Activated B cell treated with CpG ODN at 0.5 μM for 24 hours (primary cell): ENCODE results near the gene SGCG. TPM values are rescaled to one million over a fixed set of nuclear protein-coding genes. Genes with fewer than 3 reads are reported as not detected.

Experiments
- ATAC-seq: fragments of 200-7000 bp; cut with Tn5 transposase; one replicate; pipeline ENCODE4 v1.10.0; 2021; ENCODE audit warnings: low read depth, mild to moderate bottlenecking, moderate library complexity
- CTCF ChIA-PET: fragments of 350-600 bp; sonication (Branson Sonifier 250); formaldehyde crosslinking; loops from one replicate; lab custom pipeline; 2021; ENCODE audit warnings: antibody characterized with exemption; lab: Charles Lee
- POLR2A ChIA-PET: fragments of 350-600 bp; sonication (Branson Sonifier 250); formaldehyde crosslinking; loops from one replicate; lab custom pipeline; 2021; ENCODE audit warnings: antibody characterized with exemption; lab: Charles Lee
- DNase-seq: peaks from one replicate; pipeline ENCODE4 v3.0.0; 2022
- H3K27ac Mint-ChIP-seq: one replicate; pipeline ENCODE4 v1.8.0; 2020; ENCODE audit warnings: mixed read lengths
- H3K27me3 Mint-ChIP-seq: one replicate; pipeline ENCODE4 v1.8.0; 2021; ENCODE audit warnings: mixed read lengths
- H3K36me3 Mint-ChIP-seq: one replicate; pipeline ENCODE4 v1.8.0; 2021; ENCODE audit warnings: low read depth, mixed read lengths
- H3K4me1 Mint-ChIP-seq: one replicate; pipeline ENCODE4 v1.8.0; 2021; ENCODE audit warnings: mixed read lengths
- H3K4me3 Mint-ChIP-seq: one replicate; pipeline ENCODE4 v1.8.0; 2020; ENCODE audit warnings: mild to moderate bottlenecking, mixed read lengths
- H3K9me3 Mint-ChIP-seq: one replicate; pipeline ENCODE4 v1.8.0; 2020; ENCODE audit warnings: mixed read lengths
- intact Hi-C: fragments of 100-400 bp; cut with micrococcal nuclease; formaldehyde crosslinking; loops from one replicate; pipeline ENCODE4 v1.15.1; 2024
- total RNA-seq: library from RNA; stranded (reverse); gene quantifications from 2 replicates; pipeline ENCODE4 v1.2.3, GENCODE V29; 2022
- TF ChIP-seq, protein P1 (sequence below): fragments of 200-600 bp; IDR thresholded peaks from one replicate; pipeline ENCODE4 v1.8.0; 2022; ENCODE audit warnings: antibody characterized with exemption, mild to moderate bottlenecking

SGCG gene
- total RNA-seq, 1 donor from 2014 or later: not detected

DNA sequence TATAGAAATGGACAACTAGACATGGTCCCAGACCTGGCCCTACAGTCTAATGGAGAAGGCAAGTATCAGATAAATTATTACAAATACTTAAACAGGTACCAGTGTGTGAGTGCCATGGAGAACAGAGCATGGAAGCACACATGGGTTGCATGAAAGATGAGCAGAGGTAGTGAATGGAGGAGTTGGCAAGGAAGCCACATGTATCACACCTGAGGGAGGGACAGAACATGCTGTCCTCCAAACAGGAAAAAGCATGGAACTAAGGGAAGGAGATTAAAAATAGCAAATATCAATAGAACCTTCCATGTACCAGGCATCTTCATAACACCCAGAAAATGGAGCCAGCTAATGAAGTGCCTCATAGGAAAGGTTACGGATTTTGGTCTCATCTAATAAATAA is 166.8 kb downstream of the SGCG start:
- Mint-ChIP-seq H3K27ac (no peak overlapping the region), H3K9me3 (no peaks in the 10 kb centered on the region), H3K4me1 (peaks cover 5% of the 10 kb centered on the region), H3K27me3 (no peaks in the 10 kb centered on the region), H3K36me3 (peaks cover 81% of the 10 kb centered on the region), H3K4me3 (no peak overlapping the region)
- POLR2A ChIA-PET: no interaction called here
- ATAC-seq: no peak
- intact Hi-C loops: no loop called here
- CTCF ChIA-PET: no interaction called here
- TF ChIP-seq, protein P1, sequence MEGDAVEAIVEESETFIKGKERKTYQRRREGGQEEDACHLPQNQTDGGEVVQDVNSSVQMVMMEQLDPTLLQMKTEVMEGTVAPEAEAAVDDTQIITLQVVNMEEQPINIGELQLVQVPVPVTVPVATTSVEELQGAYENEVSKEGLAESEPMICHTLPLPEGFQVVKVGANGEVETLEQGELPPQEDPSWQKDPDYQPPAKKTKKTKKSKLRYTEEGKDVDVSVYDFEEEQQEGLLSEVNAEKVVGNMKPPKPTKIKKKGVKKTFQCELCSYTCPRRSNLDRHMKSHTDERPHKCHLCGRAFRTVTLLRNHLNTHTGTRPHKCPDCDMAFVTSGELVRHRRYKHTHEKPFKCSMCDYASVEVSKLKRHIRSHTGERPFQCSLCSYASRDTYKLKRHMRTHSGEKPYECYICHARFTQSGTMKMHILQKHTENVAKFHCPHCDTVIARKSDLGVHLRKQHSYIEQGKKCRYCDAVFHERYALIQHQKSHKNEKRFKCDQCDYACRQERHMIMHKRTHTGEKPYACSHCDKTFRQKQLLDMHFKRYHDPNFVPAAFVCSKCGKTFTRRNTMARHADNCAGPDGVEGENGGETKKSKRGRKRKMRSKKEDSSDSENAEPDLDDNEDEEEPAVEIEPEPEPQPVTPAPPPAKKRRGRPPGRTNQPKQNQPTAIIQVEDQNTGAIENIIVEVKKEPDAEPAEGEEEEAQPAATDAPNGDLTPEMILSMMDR: no peak
- DNase-seq: no peak

- Mint-ChIP-seq H3K36me3 (peaks cover 86% of the 10 kb centered on the region), H3K27me3 (no peaks in the 10 kb centered on the region)
Measured at GRCh38 chr13:23348262-23349127, 167.7 kb downstream of the SGCG start.

GRCh38 chr13:23349161-23349897 is 168.6 kb downstream of the SGCG start:
- ATAC-seq: no peak
- no peak overlapping the region for H3K4me3 Mint-ChIP-seq
- intact Hi-C loops: no loop called here
- no peaks in the 10 kb centered on the region for H3K27me3 Mint-ChIP-seq
- POLR2A ChIA-PET: no interaction called here
- no peaks in the 10 kb centered on the region for H3K9me3 Mint-ChIP-seq
- no peak overlapping the region for H3K27ac Mint-ChIP-seq
- TF ChIP-seq, protein P1: no peak
- peaks cover 7% of the 10 kb centered on the region for H3K4me1 Mint-ChIP-seq
- peaks cover 81% of the 10 kb centered on the region for H3K36me3 Mint-ChIP-seq
- DNase-seq: no peak
- CTCF ChIA-PET: no interaction called here

More at GRCh38 chr13:23348262-23349127, 167.7 kb downstream of the SGCG start:
- no peak overlapping the region for H3K27ac Mint-ChIP-seq
- DNase-seq (no peak), ATAC-seq (no peak)
- ChIA-PET CTCF (no interaction called here), POLR2A (no interaction called here)
- H3K4me3 Mint-ChIP-seq: no peak overlapping the region
- H3K4me1 Mint-ChIP-seq: peaks cover 7% of the 10 kb centered on the region
- intact Hi-C loops: no loop called here
- H3K9me3 Mint-ChIP-seq: no peaks in the 10 kb centered on the region
- TF ChIP-seq, protein P1: no peak

GRCh38 chr13:23350009-23350408 is 169.2 kb downstream of the SGCG start:
- no peak overlapping the region for H3K27ac Mint-ChIP-seq
- H3K36me3 Mint-ChIP-seq: peaks cover 82% of the 10 kb centered on the region
- TF ChIP-seq, protein P1: no peak
- POLR2A ChIA-PET: no interaction called here
- DNase-seq (no peak), ATAC-seq (no peak)
- intact Hi-C loops: no loop called here
- H3K4me3 Mint-ChIP-seq: no peak overlapping the region
- CTCF ChIA-PET: no interaction called here
- no peaks in the 10 kb centered on the region for H3K27me3 Mint-ChIP-seq
- H3K9me3 Mint-ChIP-seq: no peaks in the 10 kb centered on the region
- H3K4me1 Mint-ChIP-seq: peaks cover 6% of the 10 kb centered on the region

DNA sequence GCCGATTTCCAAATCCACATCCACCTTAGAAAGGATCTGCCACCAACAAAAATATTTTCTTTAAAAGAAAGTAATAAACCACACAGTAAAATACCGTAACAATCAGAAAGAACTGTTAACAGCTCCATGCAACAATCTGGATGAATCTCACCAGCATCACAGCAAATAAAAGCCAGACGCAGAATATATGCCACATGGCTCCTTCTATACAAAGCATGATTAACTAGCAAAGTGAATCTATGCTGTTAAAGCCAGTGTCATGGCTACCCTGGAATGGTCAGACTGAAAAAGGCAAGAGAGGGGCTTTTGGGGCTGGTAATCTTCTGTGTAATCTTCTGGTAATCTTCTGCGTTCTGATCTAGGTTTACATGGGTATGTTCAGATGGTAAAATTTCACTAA is 171.4 kb downstream of the SGCG start:
- no peaks in the 10 kb centered on the region for H3K9me3 Mint-ChIP-seq
- TF ChIP-seq, protein P1: no peak
- intact Hi-C loops: no loop called here

More for the DNA sequence above, 171.4 kb downstream of the SGCG start:
- POLR2A ChIA-PET: interaction anchor here (0.6 kb wide), 1 partner anchor 35 kb away, joined by 3 read pairs; no protein-coding TSS in a partner anchor
- Mint-ChIP-seq H3K4me1 (peaks cover 2% of the 10 kb centered on the region), H3K36me3 (peaks cover 87% of the 10 kb centered on the region), H3K27ac (no peak overlapping the region), H3K4me3 (no peak overlapping the region), H3K27me3 (no peaks in the 10 kb centered on the region)
- DNase-seq (no peak), ATAC-seq (no peak)
- CTCF ChIA-PET: no interaction called here
